RCC 7860 (cell line): ENCODE measurements around the gene CAV3.
"Not testable (repeated sequence)": the region's sequence is repeated elsewhere in the genome, so short reads cannot be mapped to it uniquely, and the experiment has no call there.

Experiments
- DNase-seq: peaks from one replicate; pipeline ENCODE4 v3.0.0-alpha.2; 2015; ENCODE audit warnings: low spot score
- FAIRE-seq: peaks from 2 replicates; lab custom pipeline; 2012; peaks lifted over from hg19 to GRCh38; lab: Jason Lieb, UNC

Gene CAV3

DNA sequence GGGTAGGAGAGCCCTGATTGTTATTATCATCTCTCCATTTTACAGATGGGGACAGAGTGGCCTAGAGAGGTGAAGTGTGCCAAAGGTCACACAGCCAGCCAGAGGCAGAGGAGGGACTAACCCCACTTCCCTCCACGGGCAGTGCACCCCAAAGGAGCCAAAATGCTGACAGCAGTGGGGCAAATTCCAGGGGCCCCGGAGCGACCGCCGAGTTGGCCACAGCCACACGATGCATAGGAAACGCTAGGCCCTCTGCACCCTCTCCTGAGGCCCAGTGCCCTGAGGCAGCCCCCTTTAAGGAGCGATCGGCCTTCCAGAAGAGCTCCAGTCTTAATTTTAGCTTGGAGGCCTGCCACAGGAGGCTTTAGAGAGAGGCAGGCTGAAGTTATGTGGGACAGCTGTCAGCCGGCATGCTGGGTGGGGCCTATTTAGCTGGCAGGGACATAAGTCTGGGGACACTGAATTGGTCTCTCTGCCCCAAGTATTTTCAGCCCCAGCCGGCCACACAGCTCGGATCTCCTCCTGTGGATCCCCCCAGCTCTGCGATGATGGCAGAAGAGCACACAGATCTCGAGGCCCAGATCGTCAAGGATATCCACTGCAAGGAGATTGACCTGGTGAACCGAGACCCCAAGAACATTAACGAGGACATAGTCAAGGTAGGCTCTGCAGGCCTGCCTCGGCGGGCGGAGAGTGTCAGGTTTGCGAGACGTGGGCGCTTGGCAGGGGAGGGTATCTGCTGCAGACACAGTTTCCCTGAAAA, at the start of gene CAV3:
CAV3 (plus strand) TSS at position 471 of the 763 bp plus-strand sequence; CDS start at position 546, 75 bp downstream.
- FAIRE-seq (no peak), DNase-seq (no peak)

DNA sequence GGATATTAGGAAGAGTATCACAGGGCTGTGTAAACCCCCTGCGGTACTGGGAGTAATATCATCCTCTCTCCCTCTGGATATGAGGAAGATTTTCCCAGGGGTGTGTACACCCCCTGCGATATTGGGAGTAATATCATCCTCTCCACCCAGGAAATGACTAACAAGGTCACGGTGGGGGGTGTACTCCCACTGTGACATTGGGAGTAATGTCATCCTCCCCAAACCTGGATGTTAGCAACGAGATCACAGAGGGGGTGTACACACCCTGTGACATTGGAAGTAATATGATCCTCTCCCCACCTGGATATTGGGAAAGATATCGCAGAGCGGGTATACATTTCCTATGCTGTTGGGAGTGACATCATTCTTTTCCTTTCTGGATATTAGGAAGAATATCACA, 48.6 kb upstream of the CAV3 start:
- not testable (repeated sequence) for DNase-seq, FAIRE-seq

DNA sequence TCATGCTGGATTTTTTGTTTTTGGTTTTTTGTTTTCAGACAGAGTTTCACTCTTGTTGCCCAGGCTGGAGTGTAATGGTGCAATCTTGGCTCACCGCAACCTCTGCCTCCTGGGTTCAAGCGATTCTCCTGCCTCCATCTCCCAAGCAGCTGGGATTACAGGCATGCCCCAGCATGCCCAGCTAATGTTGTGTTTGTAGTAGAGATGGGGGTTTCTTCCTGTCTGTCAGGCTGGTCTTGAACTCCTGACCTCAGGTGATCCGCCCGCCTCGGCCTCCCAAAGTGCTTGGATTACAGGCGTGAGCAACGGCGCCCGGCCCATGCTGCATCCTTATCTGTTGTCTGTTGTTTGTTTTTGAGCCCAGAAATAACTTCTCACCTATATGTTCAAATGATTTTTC, 42.3 kb upstream of the CAV3 start:
- FAIRE-seq: not testable (repeated sequence)

DNA sequence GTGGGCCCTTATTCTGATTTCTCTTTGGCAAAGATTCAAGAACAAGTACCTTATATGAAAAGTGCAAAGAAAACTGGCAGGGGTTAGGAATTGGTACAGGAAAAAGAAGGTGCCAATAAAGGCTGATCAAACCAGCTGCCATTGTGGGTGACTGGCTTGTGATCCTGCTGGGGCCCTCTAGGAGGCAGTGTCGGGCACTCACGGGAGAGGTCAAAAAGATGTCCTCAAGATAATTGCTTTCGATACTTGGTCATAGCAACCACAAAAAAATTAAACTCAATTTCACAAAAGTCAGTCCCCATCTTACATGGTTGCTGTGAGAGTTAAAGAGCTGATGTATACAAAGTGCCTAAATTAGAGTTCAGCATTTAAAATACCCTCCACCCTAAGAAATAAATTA, 31.0 kb upstream of the CAV3 start:
- FAIRE-seq (no peak), DNase-seq (no peak)

More for the DNA sequence above, 42.3 kb upstream of the CAV3 start:
- not testable (repeated sequence) for DNase-seq

DNA sequence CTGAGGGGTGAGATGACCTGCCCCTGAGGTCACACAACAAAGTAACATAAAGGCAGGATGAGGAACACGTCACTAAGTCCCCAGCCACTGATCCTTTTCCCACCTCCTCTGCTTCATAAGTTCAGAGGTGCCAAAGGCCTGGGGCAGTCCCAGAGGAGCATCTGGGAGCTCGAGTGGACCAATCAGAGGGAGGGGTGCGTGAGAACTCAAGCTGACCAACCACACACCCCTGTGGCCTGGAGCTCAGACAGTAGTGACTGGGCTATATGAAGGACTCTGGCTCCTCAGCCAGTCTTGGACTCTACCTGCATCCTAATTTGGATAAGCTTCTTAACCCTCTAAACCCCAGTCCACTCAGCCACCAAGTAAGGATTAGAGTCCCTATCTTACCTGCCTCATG, 28.0 kb upstream of the CAV3 start:
- DNase-seq (no peak), FAIRE-seq (no peak)

DNA sequence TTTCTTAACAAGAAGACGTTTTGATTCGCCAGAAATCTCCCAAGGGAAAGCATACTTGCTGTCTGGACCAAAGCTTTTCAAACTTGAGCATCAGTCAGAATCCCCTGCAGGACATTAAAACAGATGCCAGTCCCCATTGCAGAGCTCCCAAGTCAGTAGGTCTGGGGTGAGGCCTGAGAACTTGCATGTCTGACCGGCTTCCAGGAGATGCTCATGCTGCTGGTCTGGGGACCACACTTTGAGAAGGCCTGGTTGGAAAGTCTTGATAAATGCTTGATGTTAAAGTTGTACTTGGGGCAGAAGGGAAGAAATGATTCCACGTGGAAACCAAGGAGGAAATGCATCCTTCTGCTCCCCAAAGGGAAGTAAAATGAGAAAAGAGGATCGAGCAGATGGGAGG, 24.3 kb upstream of the CAV3 start:
- no peak for FAIRE-seq
- no peak for DNase-seq

DNA sequence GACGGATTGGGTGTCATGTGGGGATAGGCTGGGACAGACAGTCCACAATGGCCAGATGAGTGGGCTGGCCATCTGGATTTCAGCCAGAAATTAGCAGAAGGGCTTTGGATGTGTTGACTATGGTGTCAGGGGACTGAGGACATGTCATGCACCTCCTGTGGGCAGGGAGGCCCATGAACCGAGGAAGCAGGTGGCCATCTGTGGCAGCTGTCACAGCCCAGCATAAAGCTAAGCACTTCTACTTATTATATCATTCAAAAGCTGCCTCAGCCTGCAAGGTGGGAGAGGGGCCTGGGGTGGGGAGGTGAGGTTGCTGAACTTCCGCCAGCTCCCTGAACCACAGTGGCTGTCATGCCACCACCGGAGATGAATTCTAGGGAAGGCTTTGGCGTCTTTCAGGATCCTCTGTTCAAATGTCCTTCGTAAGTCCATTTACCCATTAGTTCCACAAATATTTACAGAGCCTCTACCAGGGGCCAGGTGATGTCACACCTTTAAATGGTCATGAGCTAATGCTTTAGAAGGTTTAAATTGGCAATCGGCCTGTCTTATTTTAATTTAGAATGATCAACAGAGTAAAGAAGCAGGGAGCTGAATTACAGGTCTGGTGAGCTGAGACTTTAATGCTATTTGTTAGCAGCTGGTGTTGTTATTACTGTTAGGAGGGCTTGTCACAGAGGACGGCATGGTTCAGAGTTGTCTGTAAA, 23.6 kb upstream of the CAV3 start:
- FAIRE-seq (no peak), DNase-seq (no peak)

DNA sequence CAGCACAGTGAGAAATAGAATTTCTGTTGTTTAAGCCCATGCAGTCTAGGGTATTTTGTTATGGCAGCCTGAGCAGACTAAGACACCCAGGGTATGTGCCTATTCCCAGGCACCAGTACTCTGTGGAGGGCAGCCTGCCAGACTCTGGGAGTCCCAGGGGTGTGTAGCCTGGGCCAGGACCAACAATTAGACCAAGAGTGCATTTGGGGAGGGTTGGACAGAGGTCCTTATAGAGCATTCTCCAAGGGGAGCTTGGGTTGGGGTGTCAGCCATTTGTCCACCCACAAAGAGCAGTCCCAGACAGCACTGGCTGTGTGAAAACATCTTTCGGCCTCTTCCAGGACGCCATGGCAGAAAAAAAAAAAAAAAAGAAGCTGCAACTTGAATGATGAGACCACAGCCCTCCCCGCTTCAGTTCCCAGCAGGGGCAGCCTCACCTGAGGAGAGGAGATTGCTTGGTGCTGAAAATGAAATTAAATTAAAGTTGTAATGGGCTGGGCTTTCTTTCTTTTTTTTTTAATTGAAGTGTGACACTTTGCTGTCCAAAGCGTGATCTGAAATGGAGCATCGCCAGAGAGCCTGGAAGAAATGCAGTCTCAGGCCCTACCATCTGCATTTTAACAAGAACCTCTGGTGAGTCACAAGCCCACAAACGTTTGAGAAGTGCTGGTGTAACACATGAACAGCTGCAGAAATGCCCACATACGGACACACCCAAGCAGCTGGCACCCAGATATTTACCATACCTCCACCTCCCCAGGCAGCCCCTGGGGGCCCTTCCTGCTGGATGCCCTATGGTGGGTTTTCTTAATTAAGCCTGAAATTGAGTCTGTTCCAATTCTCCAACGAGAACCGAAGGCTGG, 21.3 kb upstream of the CAV3 start:
- DNase-seq (peak; percentile 34), FAIRE-seq (peak; percentile 67)

DNA sequence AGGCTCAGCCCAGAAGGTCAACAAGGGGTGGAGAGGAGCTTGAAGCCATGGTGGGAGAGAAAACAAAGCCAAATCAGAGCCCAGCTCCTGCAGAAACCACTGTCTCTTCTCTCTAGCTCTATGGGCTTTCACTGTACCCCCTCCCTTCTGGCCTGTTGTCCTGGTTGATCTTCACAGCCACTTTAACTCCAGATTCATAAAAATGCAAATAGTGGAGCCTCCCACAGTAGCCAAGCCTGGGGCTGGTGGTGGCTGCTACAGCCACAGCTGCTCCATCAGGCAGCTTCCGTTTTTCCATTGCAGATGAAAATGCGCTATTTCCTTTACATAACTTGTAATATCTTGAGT, 20.7 kb upstream of the CAV3 start:
- no peak for DNase-seq

DNA sequence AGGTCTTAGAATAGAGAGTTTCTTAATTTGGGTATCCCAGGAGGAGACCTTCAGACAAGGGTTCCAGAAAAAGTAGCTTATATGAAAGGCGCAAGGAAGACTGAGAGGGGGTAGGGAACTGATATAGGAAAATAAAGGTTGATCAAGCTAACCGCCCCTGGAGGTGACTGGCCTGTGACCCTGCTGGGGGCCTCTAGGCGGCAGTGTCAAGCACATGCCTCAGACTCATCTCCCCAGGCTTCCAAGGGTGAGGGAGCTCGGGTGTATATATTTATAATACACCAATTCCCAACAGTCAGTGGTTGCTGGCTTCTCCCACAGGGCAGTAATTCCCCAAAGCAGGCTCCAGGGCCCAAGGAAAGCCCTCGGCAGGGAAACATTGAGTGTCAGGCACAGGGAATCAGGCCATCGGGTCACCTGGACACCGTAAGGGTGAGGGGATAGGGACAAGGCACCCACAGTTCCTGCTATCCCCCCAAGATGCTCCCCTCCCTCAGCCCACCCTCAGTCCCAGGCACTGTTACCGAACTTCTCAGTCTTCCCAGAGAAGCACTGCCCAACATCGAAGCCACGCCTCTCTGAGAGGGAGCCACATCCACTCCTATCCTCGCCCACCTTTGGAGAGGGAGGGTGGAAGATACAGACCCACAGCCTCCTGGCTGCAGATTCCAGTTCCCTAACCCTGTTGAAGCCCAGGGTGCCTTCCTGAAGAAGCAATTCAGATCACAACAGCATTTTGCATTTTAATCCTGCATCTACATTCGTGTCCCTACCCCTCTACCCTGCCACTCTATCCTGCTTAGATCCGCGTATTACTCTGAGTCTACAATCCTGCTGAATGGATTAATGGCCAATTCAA, 19.5 kb upstream of the CAV3 start:
- DNase-seq (no peak), FAIRE-seq (no peak)

More for the DNA sequence above, 20.7 kb upstream of the CAV3 start:
- FAIRE-seq: no peak

DNA sequence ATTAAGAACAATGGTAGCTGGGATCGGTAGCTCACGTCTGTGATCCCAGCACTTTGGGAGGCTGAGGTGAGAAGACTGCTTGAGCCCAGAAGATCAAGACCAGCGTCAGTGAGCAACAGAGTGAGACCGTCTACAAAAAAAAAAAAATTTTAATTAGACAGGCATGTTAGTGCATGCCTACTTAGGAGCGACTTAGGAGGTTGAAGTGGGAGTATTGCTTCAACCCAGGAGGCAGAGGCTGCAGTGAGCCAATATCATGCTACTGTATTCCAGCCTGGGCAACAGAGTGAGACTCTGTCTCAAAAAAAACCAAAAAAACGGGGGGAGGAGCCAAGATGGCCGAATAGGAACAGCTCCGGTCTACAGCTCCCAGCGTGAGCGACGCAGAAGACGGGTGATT, 17.8 kb upstream of the CAV3 start:
- not testable (repeated sequence) for FAIRE-seq

DNA sequence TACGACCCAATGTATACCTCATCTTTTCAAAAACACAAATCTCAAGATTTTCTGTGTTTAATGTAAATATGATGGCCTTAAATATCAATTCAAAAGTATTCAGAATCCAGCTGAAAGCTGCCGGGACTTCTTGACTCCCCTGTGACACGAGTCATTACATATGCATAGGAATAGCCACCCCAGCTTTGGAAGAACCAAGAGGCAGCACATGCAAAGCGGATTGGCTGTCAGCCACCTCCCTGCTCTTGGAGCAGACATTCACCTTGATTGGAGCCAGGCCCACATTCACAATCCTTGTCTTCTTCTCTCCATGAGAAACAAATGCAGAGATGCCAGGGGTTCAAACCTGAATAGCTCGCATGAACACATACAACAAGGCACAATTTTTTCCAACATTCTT, 10.8 kb upstream of the CAV3 start:
- FAIRE-seq (no peak), DNase-seq (no peak)

More for the DNA sequence above, 17.8 kb upstream of the CAV3 start:
- DNase-seq: not testable (repeated sequence)

DNA sequence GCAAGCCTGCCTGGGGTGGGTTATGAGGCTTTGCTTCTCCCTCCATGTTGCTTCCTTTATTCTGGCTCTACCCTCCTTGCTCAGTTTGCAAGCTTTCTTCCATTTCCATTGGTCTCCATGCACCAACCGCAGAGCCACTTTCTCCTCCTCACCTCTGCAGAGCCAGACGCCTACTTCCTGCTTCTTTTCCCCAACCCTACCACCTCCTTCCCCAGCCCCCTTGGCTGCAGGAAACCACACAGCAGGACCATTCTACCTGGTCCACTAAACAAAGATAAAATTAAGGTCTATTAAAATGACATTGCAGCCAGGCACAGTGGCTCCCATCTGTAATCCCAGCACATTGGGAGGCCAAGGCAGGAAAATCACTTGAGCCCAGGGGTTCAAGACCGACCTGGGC, 10.0 kb upstream of the CAV3 start:
- no peak for DNase-seq
- no peak for FAIRE-seq

DNA sequence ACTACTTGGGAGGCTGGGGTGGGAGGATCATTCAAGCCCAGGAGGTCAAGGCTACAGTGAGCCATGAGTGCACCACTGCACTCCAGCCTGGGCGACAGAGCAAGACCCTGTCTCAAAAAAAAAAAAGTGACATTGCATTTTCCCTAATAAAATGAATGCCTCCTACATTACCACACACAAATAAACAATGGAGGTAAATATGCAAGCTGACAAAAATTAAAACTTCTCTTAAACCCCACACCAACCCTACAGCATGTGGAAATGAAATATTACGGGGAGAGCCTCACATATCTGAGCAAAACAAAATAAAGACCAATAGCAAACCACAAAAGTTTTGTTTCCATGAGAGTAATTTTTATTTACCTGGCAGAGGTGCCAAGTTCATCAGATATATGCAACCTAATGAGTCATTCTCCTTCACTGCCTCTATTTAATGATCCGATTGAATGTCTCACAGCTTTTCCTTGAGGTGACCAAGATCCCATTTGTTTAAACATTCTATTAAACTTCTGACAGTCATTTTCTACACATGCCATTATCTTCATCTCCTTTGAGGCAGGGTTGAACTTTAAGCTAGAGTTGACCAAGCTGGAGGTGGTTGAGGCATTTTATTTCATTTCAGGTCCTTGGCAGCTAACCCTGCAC, 9.4 kb upstream of the CAV3 start:
- peak; percentile 35 for FAIRE-seq
- DNase-seq: peak; percentile 16

DNA sequence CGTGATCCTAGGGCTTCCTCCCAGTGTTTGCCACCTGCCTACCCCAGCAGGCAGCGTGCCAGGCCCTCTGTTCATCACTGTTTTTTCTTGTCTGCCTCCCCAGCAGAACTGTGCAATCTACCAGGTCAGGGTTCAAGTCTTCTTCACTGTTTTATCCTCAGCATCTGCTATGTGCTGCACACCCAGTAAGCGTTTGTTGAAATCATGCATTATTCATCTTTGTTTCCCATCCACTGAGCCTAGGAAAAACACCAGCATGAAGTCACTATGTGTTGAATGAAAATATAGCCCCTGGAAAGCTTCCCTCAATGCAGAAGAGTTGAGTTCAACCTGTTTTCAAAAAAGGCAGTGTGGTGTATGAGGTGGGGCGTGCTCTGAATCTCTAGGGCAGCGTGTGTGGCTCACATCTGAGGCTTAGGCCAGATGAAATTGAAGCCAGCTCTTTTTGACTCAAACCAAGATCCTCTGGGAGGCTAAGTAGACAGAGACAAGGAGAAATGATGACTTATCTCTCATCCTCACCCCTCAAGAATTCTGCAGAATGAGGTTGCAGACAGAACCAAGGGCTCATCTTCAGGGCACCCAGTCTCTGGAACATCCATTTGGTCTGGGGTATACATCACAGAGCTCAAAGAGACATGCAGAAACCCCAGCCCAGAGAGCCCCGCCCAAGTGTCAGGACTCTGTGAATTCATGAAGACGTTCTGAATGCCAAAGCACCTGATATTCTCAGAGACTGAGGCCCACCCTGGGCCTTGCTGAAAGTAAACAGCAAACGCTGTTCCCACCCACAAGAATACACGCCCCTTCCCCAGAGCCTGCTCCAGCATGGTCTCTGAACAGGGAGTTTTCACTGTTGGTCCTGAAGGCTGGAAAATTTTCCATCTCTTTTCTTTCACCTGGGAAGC, 5.7 kb upstream of the CAV3 start:
- FAIRE-seq (no peak), DNase-seq (no peak)

DNA sequence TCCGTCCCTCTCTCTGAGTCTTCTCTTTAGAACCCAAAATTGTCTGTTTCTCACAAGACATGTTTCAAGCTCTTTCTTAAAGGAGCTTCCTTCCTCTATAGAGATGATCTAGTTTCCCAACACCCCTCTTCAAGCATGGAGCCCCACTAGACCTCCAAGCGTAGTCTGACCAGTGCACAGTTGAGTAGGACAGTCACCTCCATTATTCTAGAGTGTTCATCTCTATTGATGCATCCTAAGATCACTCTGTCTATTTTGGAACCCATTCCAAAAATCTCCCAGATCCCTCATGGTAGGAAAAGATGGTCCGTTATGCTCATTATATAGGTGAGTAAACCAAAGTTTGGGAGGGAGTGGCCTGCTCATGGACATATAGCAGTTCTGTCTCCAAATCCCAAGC, 4.1 kb upstream of the CAV3 start:
- FAIRE-seq: no peak
- no peak for DNase-seq

DNA sequence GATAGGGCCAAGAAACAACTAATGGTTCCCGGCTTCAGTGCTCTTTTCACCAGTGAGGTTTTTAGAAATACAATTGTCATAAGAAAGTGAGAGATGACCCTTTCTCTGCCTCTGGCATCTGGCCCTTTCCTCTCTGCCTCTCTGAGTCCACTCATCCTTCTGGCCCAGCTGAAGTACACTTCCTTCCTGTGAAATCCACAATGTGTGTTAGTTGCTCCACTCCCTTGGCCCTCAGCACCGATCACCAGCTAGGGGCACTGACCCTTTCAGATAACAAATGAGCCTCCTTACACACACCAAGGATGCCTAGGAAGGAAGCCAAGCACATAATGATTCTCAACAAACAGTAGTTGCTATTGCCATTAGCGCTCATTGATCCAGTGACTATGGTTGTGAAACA, 2.9 kb upstream of the CAV3 start:
- DNase-seq (no peak), FAIRE-seq (no peak)

DNA sequence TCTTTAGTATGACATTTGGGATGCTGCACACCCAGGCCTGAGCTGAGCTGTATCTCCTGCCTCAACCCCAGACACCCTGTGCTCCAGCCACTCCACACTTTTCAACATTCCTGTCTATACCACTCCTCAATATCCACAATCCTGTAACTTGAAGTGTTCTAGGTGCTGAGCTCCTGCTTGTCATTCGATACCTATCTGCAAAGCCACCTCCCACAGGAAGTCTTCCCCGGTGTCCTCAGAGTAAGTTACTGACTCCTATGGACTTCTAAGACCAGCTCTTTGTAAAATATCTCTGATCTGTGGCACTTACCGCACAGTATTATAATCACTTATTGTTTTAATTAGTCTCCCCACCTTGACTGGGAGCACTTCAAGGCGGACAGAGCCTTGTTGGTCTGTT, 1.2 kb upstream of the CAV3 start:
- FAIRE-seq (no peak), DNase-seq (no peak)
